Activated CD4-positive, CD25-positive, alpha-beta regulatory T cell treated with anti-CD3 and anti-CD28 coated beads, Interleukin-2, amount 50 U/mL, for 16 hours (primary cell): ENCODE results near the gene PALM3.
A peak's percentile ranks its signal among the peaks of the same experiment; 100 is the strongest.

Experiments
- DNase-seq: peaks from one replicate; pipeline ENCODE4 v3.0.0-alpha.2; 2020; ENCODE audit warnings: low read depth, low spot score

Gene PALM3

GRCh38 chr19:14061751-14062557 is at the start of gene PALM3:
TSS of gene PALM3 (minus strand) at chr19:14062076. CDS start at chr19:14061980, 96 bp downstream.
- DNase-seq = no peak

- no peak for DNase-seq
These were observed 49.6 kb upstream of the PALM3 start for GRCh38 chr19:14111486-14111885.

- no peak for DNase-seq
These were observed 48.8 kb upstream of the PALM3 start for GRCh38 chr19:14110650-14111049.

GRCh38 chr19:14107581-14108461 is 45.9 kb upstream of the PALM3 start:
- DNase-seq = no peak

- no peak for DNase-seq
These were observed 45.0 kb upstream of the PALM3 start for GRCh38 chr19:14106840-14107239.

- no peak for DNase-seq
These were observed 43.8 kb upstream of the PALM3 start for GRCh38 chr19:14105680-14106079.

GRCh38 chr19:14103310-14103709 is 41.4 kb upstream of the PALM3 start:
- no peak for DNase-seq

- DNase-seq = no peak
These were observed 40.9 kb upstream of the PALM3 start for GRCh38 chr19:14102756-14103155.

- no peak for DNase-seq
These were observed 40.3 kb upstream of the PALM3 start for GRCh38 chr19:14102102-14102696.

GRCh38 chr19:14101003-14101545 is 39.2 kb upstream of the PALM3 start:
- DNase-seq = no peak

GRCh38 chr19:14097532-14098151 is 35.8 kb upstream of the PALM3 start:
- DNase-seq = no peak

- DNase-seq = no peak
These were observed 34.6 kb upstream of the PALM3 start for GRCh38 chr19:14096272-14096992.

- no peak for DNase-seq
These were observed 33.0 kb upstream of the PALM3 start for GRCh38 chr19:14094854-14095253.

GRCh38 chr19:14093117-14093823 is 31.4 kb upstream of the PALM3 start:
- no peak for DNase-seq

- no peak for DNase-seq
These were observed 30.1 kb upstream of the PALM3 start for GRCh38 chr19:14091813-14092462.

- no peak for DNase-seq
These were observed 29.4 kb upstream of the PALM3 start for GRCh38 chr19:14091081-14091812.

- peak; percentile 66 for DNase-seq
These were observed 28.7 kb upstream of the PALM3 start, which contains the start of gene SAMD1 for GRCh38 chr19:14090509-14091080. TSS of gene SAMD1 (minus strand) at chr19:14090751.

- no peak for DNase-seq
These were observed 28.0 kb upstream of the PALM3 start for GRCh38 chr19:14089662-14090508.
